SK-N-SH treated with all-trans-retinoic acid at 6 μM for 48 hours (cell line): ENCODE measurements around the gene ATP5PD.

ENCODE experiments used
- CSDC2 ChIP-seq: fragments of 250-450 bp; sonication (Bioruptor Pico); IDR thresholded peaks from 2 replicates; pipeline ENCODE4 v1.5.0; 2020; ENCODE audit warnings: mild to moderate bottlenecking, moderate library complexity
- OSR1 ChIP-seq: fragments of 250-450 bp; sonication (Bioruptor Pico); IDR thresholded peaks from 2 replicates; pipeline ENCODE4 v1.8.0; 2022; ENCODE audit warnings: moderate library complexity, mild to moderate bottlenecking, inconsistent platforms
- ZC3H10 ChIP-seq: fragments of 250-450 bp; sonication (Bioruptor Pico); IDR thresholded peaks from 2 replicates; pipeline ENCODE4 v1.5.1; 2021; ENCODE audit warnings: mild to moderate bottlenecking, moderate library complexity
- TF ChIP-seq, protein P1 (sequence below): fragments of 250-450 bp; sonication (Bioruptor Pico); IDR thresholded peaks from 2 replicates; pipeline ENCODE4 v1.8.0; 2021; ENCODE audit warnings: low read depth, mild to moderate bottlenecking, moderate library complexity, borderline replicate concordance
- TF ChIP-seq, protein P2 (sequence below): fragments of 250-450 bp; sonication (Bioruptor Pico); IDR thresholded peaks from 2 replicates; pipeline ENCODE4 v1.5.0; 2020; ENCODE audit warnings: mild to moderate bottlenecking, moderate library complexity
- TF ChIP-seq, protein P3 (sequence below): fragments of 250-450 bp; sonication (Bioruptor Pico); IDR thresholded peaks from 2 replicates; pipeline ENCODE4 v1.8.0; 2020; ENCODE audit warnings: mild to moderate bottlenecking, moderate library complexity, borderline replicate concordance

DNA sequence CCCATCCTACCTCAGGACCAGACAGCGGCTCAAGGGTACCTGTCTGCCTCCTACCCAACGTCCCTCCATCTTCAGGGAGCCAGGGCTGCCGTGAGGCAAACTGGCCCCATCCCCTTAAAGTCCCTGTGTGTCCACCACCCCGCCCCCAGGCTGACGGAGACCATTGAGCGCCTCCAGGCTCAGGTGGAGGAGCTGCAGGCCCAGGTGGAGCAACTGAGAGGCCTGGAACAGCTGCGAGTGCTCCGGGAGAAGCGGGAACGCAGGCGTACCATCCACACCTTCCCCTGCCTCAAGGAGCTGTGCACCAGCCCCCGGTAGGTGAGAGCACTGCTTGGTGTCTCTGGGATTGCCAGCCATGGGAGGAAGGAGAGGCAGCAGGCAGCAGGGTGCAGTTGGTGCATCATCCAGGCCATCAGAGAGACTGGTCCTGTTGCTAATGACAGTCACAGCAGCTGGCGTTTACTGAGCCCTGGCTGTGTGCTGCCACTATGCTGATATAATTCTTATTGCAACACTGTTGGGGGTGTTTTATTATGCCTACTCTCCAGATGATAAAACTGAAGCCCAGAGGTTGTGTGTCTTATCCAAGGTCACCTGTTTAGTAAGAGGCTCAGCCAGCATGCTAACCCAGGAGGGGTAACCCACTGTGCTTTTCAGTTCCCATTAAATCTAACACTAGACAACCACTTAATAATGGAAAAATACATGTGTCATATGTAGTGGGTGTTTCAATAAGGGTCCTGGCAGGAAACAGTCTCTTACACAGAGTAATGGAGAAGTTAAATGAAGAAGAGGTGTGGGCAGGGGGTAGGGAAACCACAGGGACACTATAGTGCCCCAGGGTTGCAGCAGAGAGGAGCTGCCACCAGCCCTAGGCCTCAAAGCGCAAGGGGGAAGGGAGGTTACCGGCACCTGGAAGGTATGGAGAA lies 44.6 kb downstream of the ATP5PD start:
- TF ChIP-seq, protein P1, sequence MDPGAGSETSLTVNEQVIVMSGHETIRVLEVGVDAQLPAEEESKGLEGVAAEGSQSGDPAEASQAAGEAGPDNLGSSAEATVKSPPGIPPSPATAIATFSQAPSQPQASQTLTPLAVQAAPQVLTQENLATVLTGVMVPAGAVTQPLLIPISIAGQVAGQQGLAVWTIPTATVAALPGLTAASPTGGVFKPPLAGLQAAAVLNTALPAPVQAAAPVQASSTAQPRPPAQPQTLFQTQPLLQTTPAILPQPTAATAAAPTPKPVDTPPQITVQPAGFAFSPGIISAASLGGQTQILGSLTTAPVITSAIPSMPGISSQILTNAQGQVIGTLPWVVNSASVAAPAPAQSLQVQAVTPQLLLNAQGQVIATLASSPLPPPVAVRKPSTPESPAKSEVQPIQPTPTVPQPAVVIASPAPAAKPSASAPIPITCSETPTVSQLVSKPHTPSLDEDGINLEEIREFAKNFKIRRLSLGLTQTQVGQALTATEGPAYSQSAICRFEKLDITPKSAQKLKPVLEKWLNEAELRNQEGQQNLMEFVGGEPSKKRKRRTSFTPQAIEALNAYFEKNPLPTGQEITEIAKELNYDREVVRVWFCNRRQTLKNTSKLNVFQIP (CRISPR knock-in tag): no peak
- TF ChIP-seq OSR1 (CRISPR knock-in tag) (no peak), ZC3H10 (no peak), CSDC2 (no peak)
- TF ChIP-seq, protein P2, sequence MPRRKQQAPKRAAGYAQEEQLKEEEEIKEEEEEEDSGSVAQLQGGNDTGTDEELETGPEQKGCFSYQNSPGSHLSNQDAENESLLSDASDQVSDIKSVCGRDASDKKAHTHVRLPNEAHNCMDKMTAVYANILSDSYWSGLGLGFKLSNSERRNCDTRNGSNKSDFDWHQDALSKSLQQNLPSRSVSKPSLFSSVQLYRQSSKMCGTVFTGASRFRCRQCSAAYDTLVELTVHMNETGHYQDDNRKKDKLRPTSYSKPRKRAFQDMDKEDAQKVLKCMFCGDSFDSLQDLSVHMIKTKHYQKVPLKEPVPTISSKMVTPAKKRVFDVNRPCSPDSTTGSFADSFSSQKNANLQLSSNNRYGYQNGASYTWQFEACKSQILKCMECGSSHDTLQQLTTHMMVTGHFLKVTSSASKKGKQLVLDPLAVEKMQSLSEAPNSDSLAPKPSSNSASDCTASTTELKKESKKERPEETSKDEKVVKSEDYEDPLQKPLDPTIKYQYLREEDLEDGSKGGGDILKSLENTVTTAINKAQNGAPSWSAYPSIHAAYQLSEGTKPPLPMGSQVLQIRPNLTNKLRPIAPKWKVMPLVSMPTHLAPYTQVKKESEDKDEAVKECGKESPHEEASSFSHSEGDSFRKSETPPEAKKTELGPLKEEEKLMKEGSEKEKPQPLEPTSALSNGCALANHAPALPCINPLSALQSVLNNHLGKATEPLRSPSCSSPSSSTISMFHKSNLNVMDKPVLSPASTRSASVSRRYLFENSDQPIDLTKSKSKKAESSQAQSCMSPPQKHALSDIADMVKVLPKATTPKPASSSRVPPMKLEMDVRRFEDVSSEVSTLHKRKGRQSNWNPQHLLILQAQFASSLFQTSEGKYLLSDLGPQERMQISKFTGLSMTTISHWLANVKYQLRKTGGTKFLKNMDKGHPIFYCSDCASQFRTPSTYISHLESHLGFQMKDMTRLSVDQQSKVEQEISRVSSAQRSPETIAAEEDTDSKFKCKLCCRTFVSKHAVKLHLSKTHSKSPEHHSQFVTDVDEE (CRISPR knock-in tag): no peak
- TF ChIP-seq, protein P3, sequence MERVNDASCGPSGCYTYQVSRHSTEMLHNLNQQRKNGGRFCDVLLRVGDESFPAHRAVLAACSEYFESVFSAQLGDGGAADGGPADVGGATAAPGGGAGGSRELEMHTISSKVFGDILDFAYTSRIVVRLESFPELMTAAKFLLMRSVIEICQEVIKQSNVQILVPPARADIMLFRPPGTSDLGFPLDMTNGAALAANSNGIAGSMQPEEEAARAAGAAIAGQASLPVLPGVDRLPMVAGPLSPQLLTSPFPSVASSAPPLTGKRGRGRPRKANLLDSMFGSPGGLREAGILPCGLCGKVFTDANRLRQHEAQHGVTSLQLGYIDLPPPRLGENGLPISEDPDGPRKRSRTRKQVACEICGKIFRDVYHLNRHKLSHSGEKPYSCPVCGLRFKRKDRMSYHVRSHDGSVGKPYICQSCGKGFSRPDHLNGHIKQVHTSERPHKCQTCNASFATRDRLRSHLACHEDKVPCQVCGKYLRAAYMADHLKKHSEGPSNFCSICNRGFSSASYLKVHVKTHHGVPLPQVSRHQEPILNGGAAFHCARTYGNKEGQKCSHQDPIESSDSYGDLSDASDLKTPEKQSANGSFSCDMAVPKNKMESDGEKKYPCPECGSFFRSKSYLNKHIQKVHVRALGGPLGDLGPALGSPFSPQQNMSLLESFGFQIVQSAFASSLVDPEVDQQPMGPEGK (CRISPR knock-in tag): no peak
